Large intestine (tissue), 3 donors: Measurements from ENCODE around the gene C14orf180. TPM values are rescaled to one million over a fixed set of nuclear protein-coding genes. Genes with fewer than 3 reads are reported as not detected.

ENCODE experiments used
- DNase-seq, 2 donors: peaks; one replicate each; pipeline versions ENCODE4 v3.0.0 to v3.0.0-alpha.2; 2013
- H3K27ac ChIP-seq: one replicate; pipeline ENCODE4 v1.5.1; 2013; ENCODE audit warnings: low read length
- H3K27me3 ChIP-seq: 2 replicates; pipeline ENCODE4 v1.6.1; 2013; ENCODE audit warnings: low read length; ENCODE audit not compliant: control insufficient read depth, insufficient read depth
- H3K36me3 ChIP-seq: 2 replicates; pipeline ENCODE4 v1.6.1; 2013; ENCODE audit warnings: low read length; ENCODE audit not compliant: control insufficient read depth, insufficient read depth
- H3K4me1 ChIP-seq: one replicate; pipeline ENCODE4 v1.6.1; 2013; ENCODE audit warnings: low read length; ENCODE audit not compliant: control insufficient read depth, insufficient read depth
- H3K4me3 ChIP-seq: one replicate; pipeline ENCODE4 v1.5.1; 2013; ENCODE audit warnings: low read length
- H3K9me3 ChIP-seq: one replicate; pipeline ENCODE4 v1.6.1; 2013; ENCODE audit warnings: mild to moderate bottlenecking, low read depth, low read length, moderate library complexity; ENCODE audit not compliant: control insufficient read depth
- WGBS: methylation state at CpG from one replicate; pipeline ENCODE4 v1.1.5; 2013; ENCODE audit warnings: low lambda C conversion rate; ENCODE audit not compliant: insufficient coverage; 5-methylcytosine and 5-hydroxymethylcytosine counted together
- polyA plus RNA-seq: library from polyadenylated mRNA; unstranded; fragments of 120-200 nt; gene quantifications from one replicate; pipeline ENCODE4 v1.2.1, GENCODE V29; 2013

The C14orf180 gene
- polyA plus RNA-seq, 1 donor: 0.22 TPM

- no peak for DNase-seq
These were observed 14.9 kb downstream of the C14orf180 start for GRCh38 chr14:104594310-104595046.

DNA sequence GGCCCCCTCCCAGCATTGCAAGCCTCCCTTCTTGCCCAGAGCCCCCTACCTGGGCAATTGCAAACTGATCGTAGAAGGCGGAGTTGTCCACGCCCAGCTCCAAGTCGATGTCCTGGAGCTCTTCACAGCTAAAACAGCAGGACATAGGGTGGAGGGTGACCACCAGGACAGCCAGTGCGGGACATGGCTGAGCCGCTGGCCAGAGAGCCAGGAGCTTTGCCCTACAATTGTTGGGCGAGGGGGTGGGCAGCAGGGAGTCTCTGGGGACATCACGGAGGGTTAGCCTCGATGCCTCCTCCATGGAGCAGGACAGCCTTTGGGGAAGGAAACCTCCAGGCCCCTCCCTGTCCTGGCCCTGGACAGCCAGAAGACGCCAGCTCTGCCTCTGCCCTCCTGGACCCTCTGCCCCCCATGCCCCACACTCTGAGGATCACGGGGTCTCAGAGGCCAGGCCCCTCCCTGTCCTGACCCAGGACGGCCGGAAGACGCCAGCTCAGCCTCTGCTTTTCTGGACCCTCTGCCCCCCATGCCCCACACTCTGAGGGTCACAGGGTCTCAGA, 15.6 kb downstream of the C14orf180 start:
- H3K4me1 ChIP-seq: no peaks in the 10 kb centered on the region
- DNase-seq: no peak
- H3K36me3 ChIP-seq: no peaks in the 10 kb centered on the region
- WGBS: no CpG with 5 or more reads among the region's 14 CpGs
- H3K4me3 ChIP-seq: no peak overlapping the region
- H3K27ac ChIP-seq: no peak overlapping the region
- no peaks in the 10 kb centered on the region for H3K9me3 ChIP-seq
- no peaks in the 10 kb centered on the region for H3K27me3 ChIP-seq

More at GRCh38 chr14:104594310-104595046, 14.9 kb downstream of the C14orf180 start:
- Histone ChIP-seq H3K36me3 (no peaks in the 10 kb centered on the region), H3K4me1 (no peaks in the 10 kb centered on the region), H3K27me3 (no peaks in the 10 kb centered on the region), H3K9me3 (no peaks in the 10 kb centered on the region), H3K27ac (no peak overlapping the region), H3K4me3 (no peak overlapping the region)
- no CpG with 5 or more reads among the region's 15 CpGs for WGBS

DNA sequence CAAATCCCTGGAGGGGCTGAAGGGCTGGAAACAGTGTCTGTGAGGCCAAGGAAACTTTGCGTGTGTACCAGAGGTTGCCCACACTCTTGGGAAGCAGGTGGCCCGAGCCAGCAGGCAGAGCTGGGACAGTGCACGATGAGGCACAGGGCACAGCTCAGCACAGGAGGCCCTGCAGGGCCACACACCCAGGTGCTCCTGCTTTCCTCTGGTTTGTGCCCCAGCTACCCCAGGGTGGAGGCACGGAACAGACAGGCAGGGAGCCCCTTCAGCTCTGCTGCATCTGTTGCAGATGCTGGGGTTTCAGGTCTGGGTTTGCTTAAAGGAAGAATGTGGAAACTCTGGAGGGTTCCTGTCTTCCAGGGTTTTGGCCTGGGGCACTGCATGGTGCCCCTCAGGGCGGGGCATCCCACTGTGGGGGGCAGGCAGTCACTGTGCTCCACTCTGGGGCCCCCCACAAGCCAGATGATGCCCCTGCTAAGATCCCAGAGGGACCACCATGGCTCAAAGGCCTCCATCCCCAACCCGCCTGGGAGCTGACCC, 16.4 kb downstream of the C14orf180 start:
- H3K4me3 ChIP-seq: no peak overlapping the region
- 100% methylated on average over 1 of the region's 6 CpGs for WGBS

DNA sequence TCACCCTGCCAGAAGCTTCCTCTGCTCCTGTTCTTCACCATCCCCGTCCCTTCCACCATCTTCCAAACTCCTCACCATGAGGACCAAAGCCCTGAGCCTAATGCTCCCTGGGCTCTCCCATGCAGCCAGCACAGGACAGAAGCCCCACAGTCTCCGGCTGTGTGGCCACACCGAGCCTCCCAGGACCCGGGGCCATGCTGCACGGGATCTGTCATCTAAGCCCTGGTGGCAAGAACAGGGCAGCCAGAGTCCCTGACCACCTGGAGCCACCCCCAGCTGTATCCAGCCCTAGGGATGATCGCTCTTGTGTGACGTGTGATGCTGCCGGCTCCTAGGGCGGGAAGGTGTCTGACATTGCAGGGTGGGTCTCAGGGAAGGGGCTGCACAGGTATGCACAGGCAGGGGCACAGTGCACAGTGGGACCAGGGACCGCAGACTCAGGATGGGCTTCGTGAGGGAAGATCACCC, 16.9 kb downstream of the C14orf180 start:
- no peaks in the 10 kb centered on the region for H3K36me3 ChIP-seq
- no peaks in the 10 kb centered on the region for H3K4me1 ChIP-seq
- H3K9me3 ChIP-seq: no peaks in the 10 kb centered on the region
- WGBS: no CpG with 5 or more reads among the region's 11 CpGs
- no peak for DNase-seq
- H3K27me3 ChIP-seq: no peaks in the 10 kb centered on the region
- no peak overlapping the region for H3K4me3 ChIP-seq
- no peak overlapping the region for H3K27ac ChIP-seq

More for the DNA sequence above, 16.4 kb downstream of the C14orf180 start:
- no peaks in the 10 kb centered on the region for H3K9me3 ChIP-seq
- H3K27me3 ChIP-seq: no peaks in the 10 kb centered on the region
- H3K36me3 ChIP-seq: no peaks in the 10 kb centered on the region
- no peak for DNase-seq
- no peak overlapping the region for H3K27ac ChIP-seq
- H3K4me1 ChIP-seq: no peaks in the 10 kb centered on the region

GRCh38 chr14:104596927-104597351, 17.4 kb downstream of the C14orf180 start:
- no peak overlapping the region for H3K4me3 ChIP-seq
- no peak for DNase-seq
- no peaks in the 10 kb centered on the region for H3K27me3 ChIP-seq
- no peaks in the 10 kb centered on the region for H3K4me1 ChIP-seq
- H3K36me3 ChIP-seq: no peaks in the 10 kb centered on the region
- no peak overlapping the region for H3K27ac ChIP-seq
- no CpG with 5 or more reads among the region's 21 CpGs for WGBS
- no peaks in the 10 kb centered on the region for H3K9me3 ChIP-seq

DNA sequence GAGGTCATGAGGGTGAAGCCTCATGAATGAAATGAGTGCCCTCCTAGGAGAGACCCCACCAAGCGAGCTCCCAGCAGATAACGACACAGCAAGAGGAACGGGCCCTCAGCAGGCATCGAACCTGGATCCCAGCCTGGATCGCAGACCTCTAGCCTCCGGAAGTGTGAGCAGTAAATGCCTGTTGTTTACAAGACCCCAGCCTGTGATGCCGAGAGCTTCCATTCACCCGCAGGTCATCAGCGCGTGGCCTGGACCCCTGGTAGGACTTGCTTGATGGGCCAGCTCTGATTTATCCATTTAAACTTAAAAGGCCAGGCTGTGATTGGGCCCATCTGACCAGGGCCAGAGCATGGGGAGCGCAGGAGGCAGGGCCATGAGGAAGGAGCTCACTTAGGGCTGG, 18.0 kb downstream of the C14orf180 start:
- no CpG with 5 or more reads among the region's 11 CpGs for WGBS
- H3K27me3 ChIP-seq: no peaks in the 10 kb centered on the region
- no peaks in the 10 kb centered on the region for H3K36me3 ChIP-seq

DNA sequence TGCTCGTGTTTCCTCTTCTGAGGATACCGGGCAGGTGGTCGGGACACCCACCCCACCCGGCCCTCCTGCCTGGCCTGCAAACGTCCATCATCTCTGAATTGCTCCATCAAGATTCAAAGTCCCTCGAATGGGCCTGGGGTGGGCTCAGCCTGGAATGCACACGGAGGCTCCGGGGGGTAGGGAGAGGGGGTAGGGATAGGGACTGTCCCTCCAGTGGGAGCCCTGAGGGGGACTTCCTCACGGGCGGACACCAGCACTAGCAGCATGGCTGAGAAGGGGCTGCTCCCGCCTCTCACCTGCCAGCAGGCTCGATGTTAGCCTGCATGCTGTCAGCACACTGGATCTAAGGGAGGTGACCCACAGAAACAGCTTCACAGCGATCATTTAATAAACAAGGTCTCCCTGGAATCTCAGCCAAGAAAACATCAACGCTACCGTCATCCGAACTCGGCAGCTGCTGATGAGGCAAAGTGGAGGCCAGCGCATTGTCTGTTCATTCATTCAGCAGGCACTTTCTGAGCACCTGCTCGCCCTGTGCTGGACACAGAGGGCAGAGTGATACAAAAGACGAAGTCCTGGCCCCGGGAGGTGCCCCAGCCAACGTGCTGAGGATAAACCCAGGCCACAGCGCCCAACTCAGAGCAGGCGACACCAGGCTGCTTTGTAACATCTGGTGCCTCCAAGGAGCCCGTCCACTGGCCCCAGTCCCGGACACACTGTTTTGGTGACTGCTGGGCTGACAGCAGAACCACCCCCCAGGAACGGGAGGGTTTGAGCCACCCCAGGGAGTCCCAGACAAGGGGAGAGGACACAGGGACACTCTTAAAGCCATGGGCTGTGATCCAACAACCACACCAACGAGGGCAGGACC, 18.7 kb downstream of the C14orf180 start:
- H3K27me3 ChIP-seq: no peaks in the 10 kb centered on the region
- no peaks in the 10 kb centered on the region for H3K9me3 ChIP-seq
- no peak overlapping the region for H3K27ac ChIP-seq
- DNase-seq: no peak
- H3K36me3 ChIP-seq: no peaks in the 10 kb centered on the region
- H3K4me3 ChIP-seq: no peak overlapping the region
- H3K4me1 ChIP-seq: no peaks in the 10 kb centered on the region
- WGBS: no CpG with 5 or more reads among the region's 28 CpGs

More for the DNA sequence above, 18.0 kb downstream of the C14orf180 start:
- H3K4me1 ChIP-seq: no peaks in the 10 kb centered on the region
- DNase-seq: no peak
- H3K27ac ChIP-seq: no peak overlapping the region
- H3K4me3 ChIP-seq: no peak overlapping the region
- H3K9me3 ChIP-seq: no peaks in the 10 kb centered on the region

DNA sequence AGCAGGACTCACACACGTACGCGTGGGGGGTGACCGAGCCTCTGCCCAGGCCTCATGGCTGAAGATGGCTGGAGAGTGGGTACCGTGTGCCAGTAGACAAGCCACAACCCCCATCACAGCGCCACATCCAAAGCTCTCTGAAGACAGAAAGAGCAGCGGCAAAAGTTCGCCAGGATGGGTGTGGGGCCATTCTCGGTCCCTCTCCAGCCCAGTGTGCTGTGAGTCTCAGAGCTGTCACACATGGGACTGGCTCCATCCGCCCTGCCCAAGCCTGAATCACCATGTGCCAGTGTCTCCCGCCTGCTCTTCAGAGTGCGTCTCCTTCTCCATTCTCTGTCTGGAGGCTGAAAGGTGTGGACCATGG, 19.3 kb downstream of the C14orf180 start:
- no peaks in the 10 kb centered on the region for H3K36me3 ChIP-seq
- no peak overlapping the region for H3K27ac ChIP-seq
- no peaks in the 10 kb centered on the region for H3K9me3 ChIP-seq
- DNase-seq: no peak
- no CpG with 5 or more reads among the region's 12 CpGs for WGBS
- no peaks in the 10 kb centered on the region for H3K4me1 ChIP-seq
- peaks cover 4% of the 10 kb centered on the region for H3K27me3 ChIP-seq
- H3K4me3 ChIP-seq: no peak overlapping the region

DNA sequence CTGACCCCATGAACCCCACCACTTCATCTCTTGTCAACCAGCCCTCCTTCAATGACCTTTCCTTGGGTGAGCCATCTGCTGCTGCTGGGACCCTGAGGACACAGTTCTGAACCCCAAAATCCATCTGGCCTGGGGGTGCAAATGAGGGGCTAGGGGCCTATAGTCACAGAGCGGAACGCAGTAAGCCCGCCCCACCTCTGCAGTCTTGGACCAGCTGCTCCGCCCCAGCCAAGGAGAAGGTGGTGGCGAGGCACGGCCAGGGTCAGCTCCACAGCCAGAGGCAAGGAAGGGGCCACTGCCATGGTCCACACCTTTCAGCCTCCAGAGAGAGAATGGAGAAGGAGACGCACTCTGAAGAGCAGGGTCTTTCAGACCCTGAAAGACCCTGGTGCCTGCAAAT, 19.9 kb downstream of the C14orf180 start:
- H3K27ac ChIP-seq: no peak overlapping the region
- no peaks in the 10 kb centered on the region for H3K9me3 ChIP-seq
- H3K27me3 ChIP-seq: peaks cover 10% of the 10 kb centered on the region
- H3K36me3 ChIP-seq: no peaks in the 10 kb centered on the region
- no peak overlapping the region for H3K4me3 ChIP-seq
- H3K4me1 ChIP-seq: no peaks in the 10 kb centered on the region
- no CpG with 5 or more reads among the region's 7 CpGs for WGBS
- no peak for DNase-seq

DNA sequence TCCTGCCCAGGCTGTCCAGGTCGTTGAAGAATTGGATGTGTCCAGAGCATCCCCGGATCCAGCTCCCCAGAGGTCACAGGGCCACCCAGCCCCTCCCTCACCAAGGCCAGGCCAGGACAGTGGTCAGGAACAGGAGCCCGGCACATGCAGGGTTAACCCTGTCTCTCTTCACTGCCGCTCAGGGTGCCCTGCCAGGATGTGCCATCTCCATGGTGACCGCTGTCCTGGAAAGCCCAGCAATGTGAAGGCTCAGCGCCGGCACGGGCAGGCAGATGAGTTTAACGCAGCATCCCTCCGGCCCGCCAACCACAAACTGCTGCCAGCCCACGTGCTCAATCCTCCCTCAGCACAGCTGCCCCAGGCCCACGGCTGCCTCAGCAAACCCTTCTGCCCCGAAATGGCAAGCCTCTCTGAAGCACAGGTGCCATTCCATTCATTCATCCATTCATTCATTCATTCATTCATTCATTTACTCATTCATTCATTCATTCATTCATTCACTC, 20.6 kb downstream of the C14orf180 start:
- H3K36me3 ChIP-seq: no peaks in the 10 kb centered on the region
- H3K27ac ChIP-seq: no peak overlapping the region
- no peaks in the 10 kb centered on the region for H3K9me3 ChIP-seq
- H3K27me3 ChIP-seq: peaks cover 15% of the 10 kb centered on the region
- no peaks in the 10 kb centered on the region for H3K4me1 ChIP-seq
- no peak overlapping the region for H3K4me3 ChIP-seq
- no CpG with 5 or more reads among the region's 14 CpGs for WGBS
- no peak for DNase-seq
